NCI-H1092 (cell line): ENCODE measurements around the gene ADAMTS12.
"Not testable (repeated sequence)": the region's sequence is repeated elsewhere in the genome, so short reads cannot be mapped to it uniquely, and the experiment has no call there.

Experiments
- DNase-seq: peaks from one replicate; lab custom pipeline; 2025; lab: John Stamatoyannopoulos, UW

ADAMTS12 gene

GRCh38 chr5:33583332-33583731 lies 308.5 kb downstream of the ADAMTS12 start:
- DNase-seq: no peak

- DNase-seq: no peak
Observed at GRCh38 chr5:33582417-33582816, 309.4 kb downstream of the ADAMTS12 start.

GRCh38 chr5:33579789-33580188 lies 312.0 kb downstream of the ADAMTS12 start:
- DNase-seq: no peak

GRCh38 chr5:33579152-33579551 lies 312.6 kb downstream of the ADAMTS12 start:
- no peak for DNase-seq

- DNase-seq: no peak
Observed at GRCh38 chr5:33576726-33577590, 314.8 kb downstream of the ADAMTS12 start.

GRCh38 chr5:33565324-33565723 lies 326.5 kb downstream of the ADAMTS12 start:
- DNase-seq: no peak

GRCh38 chr5:33563983-33564908 lies 327.5 kb downstream of the ADAMTS12 start:
- DNase-seq: no peak

GRCh38 chr5:33563530-33563929 lies 328.3 kb downstream of the ADAMTS12 start:
- no peak for DNase-seq

- no peak for DNase-seq
Observed at GRCh38 chr5:33558489-33558888, 333.3 kb downstream of the ADAMTS12 start.

GRCh38 chr5:33557605-33558004 lies 334.2 kb downstream of the ADAMTS12 start:
- no peak for DNase-seq

GRCh38 chr5:33556330-33557328 lies 335.2 kb downstream of the ADAMTS12 start:
- no peak for DNase-seq

GRCh38 chr5:33549982-33550567 lies 341.7 kb downstream of the ADAMTS12 start:
- no peak for DNase-seq

- not testable (repeated sequence) for DNase-seq
Observed at GRCh38 chr5:33539790-33540189, 352.0 kb downstream of the ADAMTS12 start.

GRCh38 chr5:33539212-33539611 lies 352.6 kb downstream of the ADAMTS12 start:
- DNase-seq: no peak

GRCh38 chr5:33538201-33538600 lies 353.6 kb downstream of the ADAMTS12 start:
- DNase-seq: no peak

- no peak for DNase-seq
Observed at GRCh38 chr5:33537240-33537639, 354.6 kb downstream of the ADAMTS12 start.

GRCh38 chr5:33536802-33537201 lies 355.0 kb downstream of the ADAMTS12 start:
- no peak for DNase-seq

- no peak for DNase-seq
Observed at GRCh38 chr5:33531824-33532223, 360.0 kb downstream of the ADAMTS12 start.

- no peak for DNase-seq
Observed at GRCh38 chr5:33531037-33531298, 360.8 kb downstream of the ADAMTS12 start.

GRCh38 chr5:33530183-33531036 lies 361.4 kb downstream of the ADAMTS12 start:
- no peak for DNase-seq

GRCh38 chr5:33527696-33528095 lies 364.1 kb downstream of the ADAMTS12 start:
- DNase-seq: no peak
